HG03108 (cell line): ENCODE data around the gene CWC25.
"Not testable (repeated sequence)": the region's sequence is repeated elsewhere in the genome, so short reads cannot be mapped to it uniquely, and the experiment has no call there.

Experiments
- ATAC-seq: cut with Tn5 transposase; IDR thresholded peaks from one replicate; pipeline ENCODE4 v1.9.1; 2021; ENCODE audit warnings: moderate library complexity; ENCODE audit not compliant: unreplicated experiment

The CWC25 gene

DNA sequence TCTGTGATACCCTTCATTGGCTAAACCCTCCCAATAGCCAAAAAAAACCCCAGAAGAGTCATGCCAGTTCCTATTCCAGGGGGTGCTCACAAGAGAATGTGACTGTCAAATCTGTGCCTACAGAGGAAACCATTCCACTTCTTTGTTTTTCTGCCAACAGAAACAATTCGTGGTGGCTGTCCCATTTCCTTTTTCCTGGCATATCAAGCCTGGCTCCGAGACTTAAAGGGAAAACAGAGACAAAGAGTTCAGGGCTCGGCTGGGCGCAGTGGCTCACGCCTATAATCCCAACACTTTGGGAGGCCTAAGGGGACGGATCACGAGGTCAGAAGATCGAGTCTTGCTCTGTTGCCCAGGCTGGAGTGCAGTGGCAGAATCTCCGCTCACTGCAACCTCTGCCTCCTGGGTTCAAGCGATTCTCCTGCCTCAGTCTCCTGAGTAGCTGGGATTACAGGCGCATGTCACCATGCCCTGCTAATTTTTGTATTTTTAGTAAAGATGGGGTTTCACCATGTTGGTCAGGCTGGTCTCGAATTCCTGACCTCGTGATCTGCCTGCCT lies 34.9 kb downstream of the CWC25 start:
- ATAC-seq: not testable (repeated sequence)

DNA sequence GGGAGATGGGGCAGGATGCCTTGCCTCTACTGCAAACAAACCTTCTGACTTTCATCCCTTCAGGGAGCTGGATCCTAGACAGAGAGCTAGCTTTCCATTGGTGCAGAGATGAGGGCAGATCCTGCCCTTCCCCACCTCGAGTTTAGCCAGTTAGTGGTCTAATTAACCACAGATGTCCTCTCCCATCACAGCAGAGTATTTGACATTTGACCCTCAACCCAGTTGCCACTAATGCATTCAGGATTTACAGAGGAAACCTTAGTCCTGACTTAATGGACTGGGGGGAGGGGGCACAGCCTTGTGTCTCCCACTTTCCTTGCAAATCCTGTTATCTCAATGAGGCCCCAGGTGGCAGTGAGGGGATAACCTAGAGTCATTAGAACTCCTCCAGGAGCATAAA lies 35.9 kb downstream of the CWC25 start:
- no peak for ATAC-seq

DNA sequence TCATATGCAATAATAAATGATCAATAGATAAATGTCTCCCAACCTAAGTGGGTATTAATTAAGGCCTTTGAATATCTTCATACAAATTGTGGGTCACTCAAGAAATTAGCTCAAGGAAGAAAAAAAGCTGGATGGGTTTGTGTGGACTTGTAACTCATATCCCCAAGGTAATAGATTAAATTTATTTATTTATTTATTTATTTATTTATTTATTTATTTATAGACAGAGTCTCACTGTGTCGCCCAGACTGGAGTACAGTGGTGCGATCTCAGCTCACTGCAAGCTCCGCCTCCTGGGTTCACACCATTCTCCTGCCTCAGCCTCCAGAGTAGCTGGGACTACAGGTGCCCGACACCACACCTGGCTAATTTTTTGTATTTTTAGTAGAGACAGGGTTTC lies 37.1 kb downstream of the CWC25 start:
- ATAC-seq: not testable (repeated sequence)

DNA sequence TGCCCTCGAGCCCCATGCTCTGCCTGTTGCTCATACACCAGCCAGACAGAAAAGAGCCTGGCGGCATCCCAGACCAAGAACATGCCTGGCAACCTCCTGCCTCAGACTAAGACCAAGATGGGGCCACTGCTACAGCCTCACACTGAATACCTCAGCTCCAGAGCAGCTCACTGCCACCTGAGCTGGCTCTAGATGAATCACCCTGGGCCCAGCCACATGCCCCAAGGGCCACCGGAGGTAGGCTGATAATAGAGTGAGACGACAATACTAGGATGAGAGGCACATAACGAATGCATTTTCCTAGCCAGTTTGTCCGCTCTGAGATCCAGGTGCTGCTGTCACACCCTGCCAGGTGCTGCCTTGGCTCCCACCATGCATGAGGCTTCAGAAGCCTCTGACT lies 38.7 kb downstream of the CWC25 start:
- no peak for ATAC-seq

DNA sequence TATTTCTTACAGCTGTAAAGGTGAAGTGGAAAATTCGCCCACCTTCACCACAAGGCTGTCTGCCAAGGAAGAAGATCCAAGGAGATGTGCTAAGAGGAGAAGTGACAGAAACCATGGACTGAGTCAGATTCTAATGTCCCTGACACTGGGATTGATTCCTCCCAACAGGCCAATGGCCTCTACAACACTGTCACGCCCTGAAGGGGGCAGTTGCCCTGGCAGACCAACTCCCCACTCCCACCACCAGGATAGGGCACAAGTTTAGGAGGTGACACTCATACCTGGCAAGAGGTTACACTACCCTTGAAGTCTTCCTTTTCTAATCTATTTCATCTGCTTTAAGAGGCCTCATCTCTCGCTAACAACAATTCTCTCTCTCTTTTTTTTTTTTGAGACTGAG lies 41.9 kb downstream of the CWC25 start:
- no peak for ATAC-seq

DNA sequence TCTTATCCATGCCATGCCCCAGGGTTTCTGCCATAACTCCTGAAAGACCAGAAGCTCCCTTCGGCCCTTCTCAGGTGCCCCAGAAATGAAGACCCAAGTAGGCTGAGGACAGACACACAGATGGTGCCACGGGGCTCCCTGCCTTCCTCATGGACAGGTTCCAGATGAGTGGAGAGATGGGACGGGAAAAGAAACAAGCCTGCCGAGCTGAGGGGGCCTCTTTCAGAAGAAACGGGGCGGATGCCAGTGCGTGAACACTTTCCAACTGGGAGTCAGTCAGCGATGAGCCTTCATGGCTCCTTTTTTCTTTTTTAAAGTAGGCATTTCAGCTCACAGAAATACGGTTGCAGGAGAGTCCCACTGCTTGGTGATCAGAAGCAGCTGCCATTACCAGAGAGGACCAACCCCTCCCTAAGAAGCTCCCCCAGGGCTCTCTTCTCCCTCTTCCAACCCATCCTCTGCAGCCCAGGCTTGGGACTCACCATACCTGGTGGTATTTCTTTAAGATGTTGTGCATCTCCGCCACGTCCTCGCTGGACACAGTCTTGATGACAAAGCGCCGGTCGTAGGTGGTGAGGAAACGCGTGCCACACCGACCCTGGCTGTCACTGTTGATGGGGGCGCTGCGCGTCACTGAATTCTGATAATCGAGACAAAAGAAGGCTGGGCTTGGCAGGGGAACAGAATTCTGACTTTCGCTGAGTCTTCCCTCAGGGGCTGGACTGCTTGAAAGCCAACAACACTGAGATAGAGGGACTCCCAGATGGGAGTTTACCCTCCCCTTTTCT lies 45.0 kb downstream of the CWC25 start:
- ATAC-seq: no peak

GRCh38 chr17:38777641-38778250 lies 47.4 kb downstream of the CWC25 start:
- ATAC-seq: no peak

DNA sequence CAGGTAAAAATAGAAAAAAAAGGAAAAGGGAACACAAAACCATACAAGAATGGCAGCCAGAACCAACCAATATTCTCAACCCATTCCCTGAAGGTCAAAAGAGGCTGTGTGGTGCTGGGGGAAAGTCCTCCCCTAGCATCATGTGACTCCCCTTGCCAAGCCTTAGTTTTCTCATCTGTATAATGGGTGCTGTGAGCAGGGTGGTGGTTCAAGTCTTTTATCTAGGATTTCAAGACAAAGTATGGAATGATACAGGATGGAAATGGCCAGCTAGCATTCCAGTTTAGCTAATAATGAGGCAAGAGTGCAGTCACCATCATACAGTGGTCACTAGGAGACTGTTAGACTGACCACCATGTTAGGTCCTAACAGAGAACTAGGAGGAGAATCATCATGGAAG lies 51.9 kb downstream of the CWC25 start:
- ATAC-seq: no peak

GRCh38 chr17:38768417-38768816 lies 56.7 kb downstream of the CWC25 start:
- no peak for ATAC-seq

DNA sequence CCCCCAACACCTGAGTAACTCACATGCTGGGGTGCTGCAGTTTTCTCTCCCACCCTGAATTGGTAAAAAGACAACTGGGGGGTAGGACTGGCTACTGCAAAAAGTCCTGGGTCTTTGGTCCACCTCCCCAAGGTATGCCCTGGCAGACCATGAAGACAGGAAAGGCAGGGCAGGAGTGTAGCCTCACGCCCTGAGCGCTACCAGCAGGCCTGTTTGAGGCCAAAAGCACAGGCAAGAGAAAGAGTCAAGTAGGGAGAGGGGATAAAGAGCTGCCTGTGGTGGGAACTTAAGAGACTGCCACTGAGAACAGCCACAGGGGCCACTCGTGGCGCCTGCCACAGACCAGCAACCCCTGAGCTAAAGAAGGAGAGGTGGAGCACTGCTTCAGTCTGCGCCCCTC lies 58.8 kb downstream of the CWC25 start:
- ATAC-seq: no peak

DNA sequence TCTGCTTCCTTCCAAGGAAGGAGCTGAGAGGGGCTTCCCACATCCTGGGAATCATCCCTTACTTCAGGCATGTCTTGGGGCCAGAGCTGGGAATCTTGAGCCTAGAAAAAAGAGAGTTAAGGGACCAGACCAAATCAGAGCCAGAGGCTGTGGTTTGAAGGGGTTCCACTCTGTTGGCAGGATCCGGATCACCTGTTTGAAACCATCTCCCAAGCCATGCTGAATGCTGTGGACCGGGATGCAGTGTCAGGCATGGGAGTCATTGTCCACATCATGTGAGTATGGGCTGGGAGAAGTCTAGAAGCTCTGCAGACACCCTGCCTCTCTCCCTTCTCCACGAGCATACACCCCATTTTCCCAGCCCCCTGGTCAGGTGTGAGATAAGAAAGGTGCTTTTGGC lies 62.9 kb downstream of the CWC25 start:
- no peak for ATAC-seq

- no peak for ATAC-seq
These were observed 63.5 kb downstream of the CWC25 start for GRCh38 chr17:38761612-38762011.

DNA sequence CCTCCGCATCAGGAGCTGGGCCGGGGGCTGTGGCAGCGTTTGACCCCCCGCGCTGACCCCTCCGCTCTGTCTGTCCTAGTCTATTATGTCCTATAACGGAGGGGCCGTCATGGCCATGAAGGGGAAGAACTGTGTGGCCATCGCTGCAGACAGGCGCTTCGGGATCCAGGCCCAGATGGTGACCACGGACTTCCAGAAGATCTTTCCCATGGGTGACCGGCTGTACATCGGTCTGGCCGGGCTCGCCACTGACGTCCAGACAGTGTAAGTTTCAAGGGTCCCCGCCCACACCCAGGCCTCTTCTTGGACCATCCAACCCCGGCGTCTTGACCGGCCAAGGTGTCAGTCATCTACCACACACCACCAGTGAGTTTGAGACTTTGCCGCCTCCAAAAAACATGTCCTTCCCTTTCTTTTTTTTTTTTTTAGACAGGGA lies 72.0 kb downstream of the CWC25 start:
- no peak for ATAC-seq

DNA sequence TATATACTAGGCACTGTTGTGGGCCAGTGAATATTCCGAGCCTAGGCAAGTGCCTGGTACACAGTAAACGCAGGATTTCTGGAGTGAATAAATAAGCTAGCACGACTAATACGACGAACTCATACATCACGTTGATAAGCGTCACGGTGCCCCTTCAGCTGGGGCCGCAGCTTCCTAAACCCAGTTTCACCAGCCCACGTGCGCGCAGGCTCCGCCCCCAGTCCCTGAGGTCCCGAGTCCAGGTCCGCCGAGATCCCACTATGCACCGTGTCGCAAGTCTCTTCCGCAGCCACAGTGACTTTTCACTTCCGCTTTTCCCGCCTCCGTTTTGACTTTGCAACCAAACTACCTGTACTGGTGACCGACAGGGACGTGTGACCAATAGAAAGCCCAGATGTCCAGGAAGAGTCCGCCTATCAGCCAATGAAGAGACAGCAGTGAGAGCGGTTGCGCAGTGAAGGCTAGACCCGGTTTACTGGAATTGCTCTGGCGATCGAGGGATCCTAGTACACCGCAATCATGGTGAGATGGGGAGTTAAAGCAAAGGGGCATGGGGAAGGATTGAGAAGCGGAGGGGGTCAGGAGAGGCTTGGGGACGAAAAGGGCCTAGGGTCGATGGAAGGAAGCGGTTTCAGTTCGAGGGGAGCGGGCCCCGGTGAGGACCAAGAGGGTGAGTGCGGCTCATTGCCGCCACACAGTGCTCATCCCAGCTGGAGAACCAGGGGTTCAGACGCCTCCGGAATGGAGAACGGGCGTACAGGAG lies 72.6 kb downstream of the CWC25 start, which contains the start of gene PSMB3:
Gene PSMB3 (plus strand): TSS at position 434 of the 763 bp plus-strand sequence. CDS start 86 bp downstream, at position 520.
- peak; percentile 79 for ATAC-seq

- ATAC-seq: peak; percentile 17
These were observed 73.3 kb downstream of the CWC25 start for GRCh38 chr17:38751808-38752307.

DNA sequence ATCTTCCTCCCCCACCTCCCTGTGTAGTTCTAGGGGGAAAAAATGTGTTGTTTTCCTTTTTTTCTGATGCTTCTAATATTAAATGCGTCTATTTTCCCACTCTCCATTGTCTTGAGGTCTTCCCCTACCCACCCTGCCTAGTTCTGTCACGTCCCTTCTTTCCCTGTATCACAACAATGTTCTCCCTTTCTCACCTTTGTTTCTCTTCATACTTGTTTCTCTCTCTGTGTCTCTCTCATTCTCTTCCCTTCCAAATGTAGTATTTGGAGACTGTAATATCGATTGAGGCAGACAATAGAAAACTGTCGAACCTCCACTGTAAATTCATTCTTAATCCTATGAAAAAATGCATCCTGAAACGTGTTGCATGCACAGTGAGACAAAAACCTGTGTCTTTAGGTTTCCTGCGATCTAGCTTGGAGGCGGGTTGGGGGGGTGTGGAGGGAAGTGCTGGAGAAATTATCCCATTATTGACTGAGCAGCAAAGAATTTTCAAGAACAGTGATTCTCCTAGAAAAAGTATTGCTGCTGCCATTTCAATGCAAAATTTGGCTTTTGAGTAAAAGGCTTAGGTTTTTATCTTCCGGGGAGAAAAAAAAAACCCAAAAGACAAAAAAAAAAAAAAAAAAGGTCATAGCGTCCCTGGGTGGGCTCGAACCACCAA lies 73.8 kb downstream of the CWC25 start:
- no peak for ATAC-seq
